Measurements from ENCODE around the gene FLRT3.

GRCh38 chr20:14360416-14360815 is 23.0 kb upstream of the FLRT3 start:
- TF ChIP-seq, protein P1, sequence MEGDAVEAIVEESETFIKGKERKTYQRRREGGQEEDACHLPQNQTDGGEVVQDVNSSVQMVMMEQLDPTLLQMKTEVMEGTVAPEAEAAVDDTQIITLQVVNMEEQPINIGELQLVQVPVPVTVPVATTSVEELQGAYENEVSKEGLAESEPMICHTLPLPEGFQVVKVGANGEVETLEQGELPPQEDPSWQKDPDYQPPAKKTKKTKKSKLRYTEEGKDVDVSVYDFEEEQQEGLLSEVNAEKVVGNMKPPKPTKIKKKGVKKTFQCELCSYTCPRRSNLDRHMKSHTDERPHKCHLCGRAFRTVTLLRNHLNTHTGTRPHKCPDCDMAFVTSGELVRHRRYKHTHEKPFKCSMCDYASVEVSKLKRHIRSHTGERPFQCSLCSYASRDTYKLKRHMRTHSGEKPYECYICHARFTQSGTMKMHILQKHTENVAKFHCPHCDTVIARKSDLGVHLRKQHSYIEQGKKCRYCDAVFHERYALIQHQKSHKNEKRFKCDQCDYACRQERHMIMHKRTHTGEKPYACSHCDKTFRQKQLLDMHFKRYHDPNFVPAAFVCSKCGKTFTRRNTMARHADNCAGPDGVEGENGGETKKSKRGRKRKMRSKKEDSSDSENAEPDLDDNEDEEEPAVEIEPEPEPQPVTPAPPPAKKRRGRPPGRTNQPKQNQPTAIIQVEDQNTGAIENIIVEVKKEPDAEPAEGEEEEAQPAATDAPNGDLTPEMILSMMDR (conservative IDR thresholded peaks at IDR 0.05; ENCODE audit: low read depth, low read length), result no peak
- no peak for TF ChIP-seq EZH2 (IDR thresholded peaks at IDR 0.05; ENCODE audit: borderline replicate concordance, low read depth, low read length, poor library complexity, severe bottlenecking)

Data from A673 (cell line).